Activated CD4-positive, alpha-beta T cell treated with anti-CD3 and anti-CD28 coated beads for 4 hours (primary cell): ENCODE results near the gene SYPL1.

ENCODE experiments used
- DNase-seq, 2 donors: peaks; one replicate each; pipeline ENCODE4 v3.0.0-alpha.2; 2020

Gene SYPL1

DNA sequence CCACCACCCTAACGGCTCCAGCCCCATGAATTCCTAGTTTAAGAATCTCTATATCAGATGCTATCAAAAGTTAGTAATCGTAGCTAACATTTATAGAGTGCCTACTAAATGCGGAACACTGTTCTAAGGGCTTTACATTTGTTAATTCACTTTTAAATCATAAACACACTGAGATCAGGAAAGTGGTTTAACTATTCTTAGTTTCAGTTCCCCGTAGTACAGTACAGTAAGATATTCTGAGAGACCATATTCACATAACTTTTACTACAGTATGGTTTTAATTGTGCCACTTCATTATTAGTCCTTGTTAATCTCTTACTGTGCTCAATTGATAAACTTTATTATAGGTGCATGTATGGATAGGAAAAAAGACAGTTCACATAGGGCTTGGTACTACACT, 22.5 kb downstream of the SYPL1 start:
- DNase-seq, result no peak

GRCh38 chr7:106088014-106088413, 24.1 kb downstream of the SYPL1 start:
- no peak for DNase-seq

DNA sequence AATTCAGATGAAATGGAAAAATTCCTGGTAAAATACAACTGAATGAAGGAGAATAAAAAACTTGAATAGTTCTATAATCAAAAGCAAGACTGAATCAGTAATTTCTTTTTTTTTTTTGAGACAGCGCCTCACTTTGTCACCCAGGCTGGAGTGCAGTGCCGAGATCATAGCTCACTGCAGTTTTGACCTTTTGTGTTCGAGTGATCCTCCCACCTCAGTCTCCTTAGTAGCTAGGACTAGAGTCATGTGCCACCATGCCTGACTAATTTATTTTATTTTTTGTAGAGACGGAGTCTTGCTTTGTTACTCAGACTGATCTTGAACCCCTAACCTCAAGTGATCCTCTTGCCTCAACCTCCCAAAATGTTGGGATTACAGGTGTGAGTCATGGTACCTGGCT, 26.1 kb downstream of the SYPL1 start:
- DNase-seq, result no peak

GRCh38 chr7:106085015-106085414, 27.1 kb downstream of the SYPL1 start:
- no peak for DNase-seq

DNA sequence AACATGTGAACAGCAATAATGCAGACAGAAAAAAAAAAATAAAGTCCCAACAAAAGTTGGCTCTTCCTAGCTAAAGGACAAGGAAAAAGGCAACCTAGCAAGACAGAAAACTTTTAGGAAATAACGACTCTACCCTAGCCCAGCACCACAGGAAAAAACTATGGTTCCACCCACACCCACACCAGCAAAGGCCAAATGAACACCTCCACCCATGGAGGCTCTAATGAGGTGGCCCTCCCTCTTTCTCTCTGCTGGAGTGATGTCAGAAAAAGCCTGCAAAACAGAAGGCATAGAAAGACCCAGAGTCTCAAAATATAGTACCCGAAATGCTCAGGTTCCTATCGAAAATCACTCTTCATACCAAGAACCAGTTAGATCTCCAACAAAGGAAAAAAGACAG, 28.4 kb downstream of the SYPL1 start:
- no peak for DNase-seq

- no peak for DNase-seq
Measured at GRCh38 chr7:106082087-106082854, 29.8 kb downstream of the SYPL1 start.

GRCh38 chr7:106080300-106080987, 31.7 kb downstream of the SYPL1 start:
- no peak for DNase-seq

DNA sequence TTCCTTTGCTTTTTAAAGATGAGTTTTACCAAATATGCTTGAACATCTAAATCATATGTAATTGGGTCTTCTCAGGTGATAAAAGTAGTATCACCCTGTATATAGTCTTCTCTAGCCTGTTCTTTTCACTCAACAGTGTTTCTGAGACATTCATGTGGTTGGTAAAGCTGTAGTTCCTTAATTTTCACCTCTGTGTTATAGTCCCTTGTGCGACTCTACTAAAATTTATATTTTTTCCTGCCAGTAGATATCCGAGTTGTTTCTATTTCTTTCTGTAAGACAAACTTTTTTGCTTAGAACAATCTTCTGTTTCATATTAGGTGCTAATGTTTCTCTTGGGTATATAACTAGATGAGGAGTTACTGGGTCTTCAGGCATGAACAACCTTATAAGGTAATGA, 35.6 kb downstream of the SYPL1 start:
- no peak for DNase-seq

DNA sequence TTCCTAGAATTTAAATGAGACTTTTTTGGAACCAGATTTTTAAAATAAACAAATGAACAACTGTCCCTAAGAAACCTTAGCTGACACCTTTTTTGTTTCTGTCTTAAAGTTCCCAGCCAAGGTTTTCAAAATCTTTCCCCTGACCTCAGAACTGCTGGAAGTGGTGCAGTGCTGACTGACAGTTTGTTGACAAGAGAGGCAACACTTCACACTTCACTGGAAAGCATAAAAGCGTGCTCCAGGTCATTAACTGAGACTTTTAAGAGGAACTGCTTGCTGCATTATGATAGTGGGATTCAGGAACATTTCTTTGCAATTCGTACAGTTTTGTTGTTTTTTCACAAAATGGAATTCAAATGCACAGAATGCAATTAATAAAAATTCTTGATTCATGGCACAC, 36.2 kb downstream of the SYPL1 start:
- DNase-seq, result no peak

GRCh38 chr7:106074257-106074656, 37.9 kb downstream of the SYPL1 start:
- DNase-seq, result no peak

DNA sequence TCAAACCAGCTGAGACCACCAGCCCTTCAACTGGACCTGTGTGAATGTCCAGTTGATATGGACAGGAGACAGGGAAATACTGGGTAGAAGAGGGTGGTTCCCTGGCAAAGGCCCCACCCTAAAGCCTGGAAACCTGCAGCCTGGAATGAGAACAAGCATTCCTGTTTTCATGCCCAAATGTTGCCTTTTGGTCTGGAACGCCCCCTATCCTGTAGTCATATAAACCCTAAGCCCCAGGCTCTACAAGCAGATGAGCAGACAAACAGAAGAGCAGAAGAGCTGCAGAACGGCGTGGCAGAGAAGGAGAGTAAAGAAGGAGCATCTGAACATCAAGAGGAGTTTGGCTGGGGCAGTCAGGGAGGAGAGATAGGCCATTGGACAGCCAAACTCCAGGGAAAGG, 38.4 kb downstream of the SYPL1 start:
- DNase-seq, result no peak

DNA sequence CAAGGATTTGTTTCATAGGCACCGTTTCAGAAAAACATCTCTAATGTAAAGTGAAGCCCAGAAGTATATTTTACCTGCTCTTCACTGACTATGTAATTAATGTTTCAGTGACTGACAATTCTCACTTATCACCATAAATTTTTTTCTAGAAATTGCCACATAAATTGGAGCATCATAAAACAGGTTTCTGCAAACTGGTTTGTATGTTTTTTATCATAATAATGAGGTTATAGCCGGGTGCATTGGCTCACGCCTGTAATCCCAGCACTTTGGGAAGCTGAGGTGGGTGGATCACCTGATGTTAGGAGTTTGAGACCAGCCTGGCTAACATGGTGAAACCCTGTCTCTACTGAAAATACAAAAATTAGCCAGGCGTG, 39.4 kb downstream of the SYPL1 start:
- DNase-seq, result no peak

DNA sequence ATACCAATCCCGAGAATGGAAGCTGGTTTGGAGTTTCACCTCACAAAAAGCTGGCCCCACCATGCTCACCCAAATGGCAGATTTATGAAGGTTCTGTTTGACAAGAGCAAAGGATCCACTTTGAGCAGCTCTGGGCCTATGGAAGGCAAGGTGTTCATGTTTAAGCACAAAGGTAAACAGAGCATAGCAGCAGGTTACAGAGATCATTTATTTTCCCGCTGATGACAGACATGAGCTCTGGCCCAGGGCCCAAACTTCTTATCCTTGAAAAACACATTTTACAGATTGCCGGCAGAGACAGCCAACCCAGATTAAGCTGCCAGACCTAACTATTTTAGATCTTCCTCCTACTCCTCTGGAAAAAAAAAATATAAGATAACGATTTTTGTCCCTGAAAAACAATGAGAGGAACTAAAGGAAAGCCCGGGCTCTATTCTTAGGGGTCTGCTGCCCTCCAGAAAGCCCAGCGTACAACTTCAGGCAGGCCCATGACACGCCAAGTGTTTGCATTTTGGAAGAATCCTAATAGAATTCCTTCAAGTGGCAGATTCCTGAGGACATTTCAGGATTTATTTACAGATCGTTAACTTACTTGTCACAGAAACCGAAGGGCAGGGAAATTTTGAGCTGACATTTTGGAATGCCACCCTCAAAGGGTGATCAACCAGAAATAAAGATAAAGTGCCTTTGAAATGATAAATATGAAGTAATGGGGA, 40.0 kb downstream of the SYPL1 start:
- DNase-seq, result no peak

DNA sequence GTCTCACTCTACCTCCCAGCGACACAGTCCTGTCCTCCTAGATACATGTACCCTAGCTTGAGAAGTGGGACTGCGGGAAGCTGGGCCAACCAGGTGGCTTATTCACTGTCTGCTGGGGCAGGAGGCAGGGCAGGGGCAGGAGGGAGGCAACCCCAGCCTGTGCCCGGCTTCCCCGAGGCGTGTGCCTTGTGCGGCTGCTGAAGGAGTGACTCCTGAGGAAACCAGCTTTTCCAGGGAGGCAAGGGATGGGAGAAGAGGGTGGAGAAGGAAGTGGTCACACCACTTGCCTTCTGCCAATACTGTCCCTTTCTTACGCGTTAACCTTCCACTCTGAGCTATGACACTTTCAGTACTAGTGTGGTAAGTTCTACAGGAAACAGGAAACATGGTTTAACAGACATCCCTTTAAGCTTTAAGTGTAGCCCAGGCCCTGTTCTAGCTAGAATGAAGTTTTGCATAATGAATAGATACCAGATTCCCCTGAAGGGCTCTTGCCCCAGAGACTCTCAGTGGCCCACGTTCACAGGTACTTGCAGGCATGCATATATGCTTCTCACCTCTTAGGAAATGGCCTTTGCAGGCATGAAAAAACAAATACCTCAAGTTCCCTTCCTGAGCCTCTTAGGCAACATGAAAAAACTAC, 40.6 kb downstream of the SYPL1 start:
- peak; percentile 18 to 38 for DNase-seq

- no peak for DNase-seq
Measured at GRCh38 chr7:106070567-106071254, 41.4 kb downstream of the SYPL1 start.

DNA sequence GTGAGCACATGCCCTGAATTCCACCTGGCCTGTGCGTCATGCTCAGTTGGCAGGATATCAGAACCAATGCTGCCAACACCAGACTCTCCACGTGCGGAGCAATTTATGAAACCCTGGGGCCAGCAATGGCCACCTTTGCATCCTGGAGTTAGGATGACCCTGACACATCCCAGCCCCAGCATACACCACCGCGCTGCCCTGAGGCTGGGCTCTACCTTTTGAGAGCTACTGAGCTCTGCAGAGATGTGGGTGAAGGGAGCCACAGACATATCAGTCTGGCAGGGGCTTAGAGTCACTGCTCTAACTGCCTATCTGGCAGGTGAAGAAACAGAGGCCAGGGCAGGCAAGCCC, 41.9 kb downstream of the SYPL1 start:
- DNase-seq, result no peak

GRCh38 chr7:106069471-106070200, 42.5 kb downstream of the SYPL1 start:
- no peak for DNase-seq

DNA sequence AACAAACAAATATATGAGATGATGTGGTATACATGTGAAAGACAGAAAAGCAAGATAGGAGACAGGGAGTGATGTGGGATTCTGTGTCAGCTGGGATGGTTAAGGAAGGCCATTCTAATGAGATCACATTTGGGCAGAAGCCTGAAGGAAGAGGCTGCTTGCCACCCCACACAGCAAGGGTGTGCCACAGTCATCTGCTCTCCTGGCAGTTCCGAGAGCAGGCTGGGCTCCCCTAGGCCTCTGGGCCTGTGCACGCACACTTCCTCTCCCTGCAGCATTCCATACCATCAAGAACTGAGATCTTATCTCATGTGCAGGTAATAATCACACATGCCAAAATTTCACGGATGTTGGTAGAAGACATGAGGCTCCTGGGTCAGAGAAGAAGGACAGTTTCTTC, 43.1 kb downstream of the SYPL1 start:
- no peak for DNase-seq

DNA sequence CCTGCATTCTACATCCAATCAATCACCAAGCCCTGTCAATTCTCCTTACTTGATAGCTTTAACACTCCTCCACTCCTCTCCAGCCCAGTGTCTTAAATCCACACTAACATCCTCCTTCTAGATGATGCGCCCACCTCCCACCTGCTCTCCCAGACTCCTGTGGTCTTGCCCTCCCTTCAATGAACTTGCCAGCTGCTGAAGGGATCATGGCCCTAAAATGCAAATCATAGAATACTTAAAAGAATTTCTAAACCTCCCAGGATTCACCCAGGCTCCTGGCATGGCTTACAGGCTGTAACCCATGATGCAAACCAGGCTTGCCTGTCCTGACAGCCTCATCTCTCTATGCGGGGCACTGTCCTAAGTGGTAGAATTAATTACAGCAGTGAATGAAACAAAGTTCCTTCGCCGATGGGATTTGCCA, 43.6 kb downstream of the SYPL1 start:
- DNase-seq, result no peak

DNA sequence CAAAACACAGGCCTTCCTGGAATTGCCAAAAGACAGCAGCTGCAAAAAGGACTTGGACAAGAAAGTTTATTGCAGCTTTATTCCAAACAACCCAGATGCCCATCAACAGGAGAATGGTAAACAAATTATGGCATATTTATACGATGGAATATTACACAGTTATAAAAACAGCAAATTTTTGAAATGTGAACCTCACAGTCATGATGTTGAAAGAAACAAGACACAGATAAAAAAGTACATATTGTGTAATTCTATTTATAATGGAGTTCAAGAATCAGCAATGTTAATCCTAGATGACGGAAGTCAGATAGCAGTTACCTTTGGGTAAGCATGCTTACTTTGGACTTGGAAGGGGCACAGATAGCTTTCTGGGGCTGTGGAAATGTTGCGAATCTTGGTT, 44.4 kb downstream of the SYPL1 start:
- no peak for DNase-seq

DNA sequence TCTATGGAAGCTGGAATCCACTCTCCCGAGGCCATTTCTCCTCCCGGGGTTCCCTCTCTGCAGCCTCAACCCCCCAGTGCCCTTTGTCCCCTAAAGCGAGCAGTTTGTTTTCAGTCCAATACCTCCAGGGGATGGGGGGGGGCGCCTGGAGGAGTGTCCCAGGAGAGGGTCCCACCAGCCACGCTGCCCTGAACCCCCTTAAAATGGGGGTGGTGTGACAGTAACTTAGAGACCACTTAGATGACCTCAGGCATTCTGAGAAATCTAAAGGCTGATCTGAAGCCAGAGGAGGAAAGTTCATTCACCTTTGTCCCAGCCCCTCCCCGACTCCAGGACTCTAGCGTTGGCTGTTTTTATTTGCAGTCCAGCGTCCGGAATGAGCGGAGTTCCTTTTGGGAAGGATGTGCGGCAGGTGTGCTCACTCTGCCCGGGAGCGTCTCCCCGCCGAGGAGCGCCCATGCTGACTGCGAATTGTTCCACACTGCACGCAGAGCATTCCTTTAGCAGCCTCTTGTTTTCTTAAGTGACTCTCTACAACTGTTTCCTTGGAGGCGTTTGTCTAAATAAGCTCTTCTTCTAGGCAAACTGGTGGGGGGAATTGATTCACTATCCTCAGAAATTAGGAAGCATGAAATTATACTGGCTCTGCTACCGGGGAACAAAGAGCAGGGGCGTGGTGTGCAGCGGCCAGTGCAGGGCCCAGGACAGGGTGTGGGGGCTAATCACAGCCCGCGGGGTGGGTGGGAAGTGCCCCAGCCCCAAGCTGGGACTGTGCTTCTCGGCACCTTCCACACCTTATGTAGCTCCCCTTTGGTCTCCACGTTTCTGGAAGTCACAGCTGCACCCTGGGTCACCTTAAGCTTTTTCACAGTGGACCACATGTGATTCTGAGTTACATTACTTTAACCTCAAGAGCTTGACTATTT, 46.3 kb downstream of the SYPL1 start:
- no peak for DNase-seq
